OCI-LY3 (cell line): ENCODE data around the gene ZNF496.

Experiments
- H2AFZ ChIP-seq: fragments of 200-600, 300-600 bp; shearing (Covaris generic); 2 replicates; pipeline ENCODE4 v1.6.0; 2014; ENCODE audit warnings: antibody characterized with exemption, low read depth, low read length
- H3K27ac ChIP-seq: fragments of 200-600, 300-600 bp; sonication (generic); 2 replicates; pipeline ENCODE4 v1.5.1; 2014; ENCODE audit warnings: mild to moderate bottlenecking, low read length, moderate library complexity, mixed read lengths
- H3K27me3 ChIP-seq: fragments of 200-600, 300-600 bp; sonication (generic); 2 replicates; pipeline ENCODE4 v1.6.1; 2014; ENCODE audit warnings: low read depth, low read length, mixed read lengths
- H3K36me3 ChIP-seq: fragments of 200-600, 300-600 bp; sonication (generic); replicated peaks from 2 replicates; pipeline ENCODE3; 2014; ENCODE audit warnings: low read depth, low read length, mixed read lengths
- H3K4me1 ChIP-seq: fragments of 300-600, 200-600 bp; sonication (generic); 2 replicates; pipeline ENCODE4 v1.6.1; 2014; ENCODE audit warnings: low read length, mixed read lengths
- H3K4me2 ChIP-seq: fragments of 200-600, 300-600 bp; sonication (generic); 2 replicates; pipeline ENCODE4 v1.6.1; 2014; ENCODE audit warnings: low read length, mixed read lengths
- H3K4me3 ChIP-seq: fragments of 300-600, 200-600 bp; sonication (generic); 2 replicates; pipeline ENCODE4 v1.5.1; 2014; ENCODE audit warnings: antibody characterized with exemption, mild to moderate bottlenecking, low read length, moderate library complexity
- H3K79me2 ChIP-seq: fragments of 300-600, 200-600 bp; shearing (Covaris generic); 2 replicates; pipeline ENCODE4 v1.6.1; 2014; ENCODE audit warnings: mild to moderate bottlenecking, low read length, mixed read lengths
- H3K9ac ChIP-seq: fragments of 300-600, 200-600 bp; shearing (Covaris generic); 2 replicates; pipeline ENCODE4 v1.6.0; 2014; ENCODE audit warnings: mild to moderate bottlenecking, low read length, moderate library complexity
- H3K9me3 ChIP-seq: fragments of 200-600, 300-600 bp; shearing (Covaris generic); 2 replicates; pipeline ENCODE4 v1.6.1; 2014; ENCODE audit warnings: low read length, mixed read lengths; ENCODE audit not compliant: insufficient read depth
- H4K20me1 ChIP-seq: fragments of 200-600, 300-600 bp; sonication (generic); 2 replicates; pipeline ENCODE4 v1.6.1; 2016; ENCODE audit warnings: low read length, mixed read lengths; ENCODE audit not compliant: insufficient read depth
- EZH2phosphoT487 ChIP-seq: fragments of 200-600 bp; shearing (Covaris generic); IDR thresholded peaks from 2 replicates; pipeline ENCODE4 v1.6.1; 2018; ENCODE audit warnings: antibody characterized with exemption, mixed run types, low read depth
- TF ChIP-seq, protein P1 (sequence below): fragments of 200-600, 300-600 bp; sonication (generic); IDR thresholded peaks from 2 replicates; pipeline ENCODE4 v1.5.1; 2014; ENCODE audit warnings: antibody characterized with exemption, low read length, low read depth

ZNF496 gene

DNA sequence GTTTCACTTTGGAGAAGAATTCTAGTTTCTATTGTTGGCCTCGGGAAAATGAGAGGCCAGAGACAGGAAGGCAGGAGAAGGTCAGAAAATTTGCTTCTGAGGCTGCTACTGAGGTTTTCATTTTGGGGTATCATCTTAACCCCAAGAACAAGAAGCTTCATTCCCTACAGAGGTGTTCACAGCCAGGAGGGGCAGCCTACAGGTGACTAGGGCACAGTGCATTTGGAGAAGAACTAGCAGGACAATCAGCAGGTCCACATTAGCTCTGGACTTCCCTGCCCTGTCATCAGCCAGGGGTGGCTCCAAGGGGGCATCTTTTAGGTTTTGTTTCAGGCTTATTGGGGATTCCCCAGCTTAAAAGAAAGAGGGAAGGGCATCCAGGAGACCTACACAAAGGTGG lies 12.1 kb upstream of the ZNF496 start:
- TF ChIP-seq, protein P1, sequence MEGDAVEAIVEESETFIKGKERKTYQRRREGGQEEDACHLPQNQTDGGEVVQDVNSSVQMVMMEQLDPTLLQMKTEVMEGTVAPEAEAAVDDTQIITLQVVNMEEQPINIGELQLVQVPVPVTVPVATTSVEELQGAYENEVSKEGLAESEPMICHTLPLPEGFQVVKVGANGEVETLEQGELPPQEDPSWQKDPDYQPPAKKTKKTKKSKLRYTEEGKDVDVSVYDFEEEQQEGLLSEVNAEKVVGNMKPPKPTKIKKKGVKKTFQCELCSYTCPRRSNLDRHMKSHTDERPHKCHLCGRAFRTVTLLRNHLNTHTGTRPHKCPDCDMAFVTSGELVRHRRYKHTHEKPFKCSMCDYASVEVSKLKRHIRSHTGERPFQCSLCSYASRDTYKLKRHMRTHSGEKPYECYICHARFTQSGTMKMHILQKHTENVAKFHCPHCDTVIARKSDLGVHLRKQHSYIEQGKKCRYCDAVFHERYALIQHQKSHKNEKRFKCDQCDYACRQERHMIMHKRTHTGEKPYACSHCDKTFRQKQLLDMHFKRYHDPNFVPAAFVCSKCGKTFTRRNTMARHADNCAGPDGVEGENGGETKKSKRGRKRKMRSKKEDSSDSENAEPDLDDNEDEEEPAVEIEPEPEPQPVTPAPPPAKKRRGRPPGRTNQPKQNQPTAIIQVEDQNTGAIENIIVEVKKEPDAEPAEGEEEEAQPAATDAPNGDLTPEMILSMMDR, result no peak
- no peak for TF ChIP-seq EZH2phosphoT487
- H3K4me2 ChIP-seq, result no peak overlapping the region
- peaks cover 2% of the 10 kb centered on the region for H3K79me2 ChIP-seq
- H3K9ac ChIP-seq, result no peak overlapping the region
- H4K20me1 ChIP-seq, result no peaks in the 10 kb centered on the region
- H3K9me3 ChIP-seq, result no peaks in the 10 kb centered on the region
- H3K4me1 ChIP-seq, result peaks cover 13% of the 10 kb centered on the region
- H3K27ac ChIP-seq, result no peak overlapping the region
- H3K4me3 ChIP-seq, result no peak overlapping the region
- H2AFZ ChIP-seq, result no peak overlapping the region
- H3K27me3 ChIP-seq, result no peaks in the 10 kb centered on the region
- H3K36me3 ChIP-seq, result peaks cover 21% of the 10 kb centered on the region

DNA sequence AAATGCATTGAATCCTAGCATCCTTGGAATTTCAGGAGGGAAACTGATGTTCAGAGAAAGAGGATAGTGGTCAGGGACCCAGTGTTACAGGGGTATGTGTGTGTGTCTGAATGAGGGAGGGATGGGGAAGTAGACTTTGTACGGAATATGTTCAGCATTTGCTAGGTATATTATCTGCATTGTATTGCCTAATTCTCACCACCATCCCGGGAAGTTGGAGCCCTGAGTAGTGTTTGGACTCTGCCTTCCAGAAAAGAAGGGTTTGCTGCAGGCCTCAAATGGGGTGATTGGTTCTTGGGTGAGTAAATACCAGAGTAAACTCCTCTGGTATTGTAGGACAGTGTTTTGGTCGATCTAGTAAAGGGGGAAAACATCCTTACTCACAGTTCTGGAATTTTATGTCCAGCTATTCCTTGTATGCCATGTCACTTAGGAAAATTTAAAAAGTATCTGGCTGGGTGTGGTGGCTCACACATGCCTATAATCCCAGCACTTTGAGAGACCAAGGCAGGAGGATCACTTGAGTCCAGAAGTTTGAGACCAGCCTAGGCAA lies 7.1 kb upstream of the ZNF496 start:
- H2AFZ ChIP-seq, result no peak overlapping the region
- peaks cover 49% of the 10 kb centered on the region for H3K79me2 ChIP-seq
- H3K27ac ChIP-seq, result no peak overlapping the region
- H3K36me3 ChIP-seq, result peaks cover 46% of the 10 kb centered on the region
- H4K20me1 ChIP-seq, result peaks cover 5% of the 10 kb centered on the region; the same call in 1 of the 2 replicates
- H3K4me1 ChIP-seq, result peaks cover 13% of the 10 kb centered on the region
- no peaks in the 10 kb centered on the region for H3K9me3 ChIP-seq
- H3K9ac ChIP-seq, result no peak overlapping the region
- no peak overlapping the region for H3K4me2 ChIP-seq
- TF ChIP-seq, protein P1, result no peak
- no peak for TF ChIP-seq EZH2phosphoT487
- H3K27me3 ChIP-seq, result no peaks in the 10 kb centered on the region
- no peak overlapping the region for H3K4me3 ChIP-seq

DNA sequence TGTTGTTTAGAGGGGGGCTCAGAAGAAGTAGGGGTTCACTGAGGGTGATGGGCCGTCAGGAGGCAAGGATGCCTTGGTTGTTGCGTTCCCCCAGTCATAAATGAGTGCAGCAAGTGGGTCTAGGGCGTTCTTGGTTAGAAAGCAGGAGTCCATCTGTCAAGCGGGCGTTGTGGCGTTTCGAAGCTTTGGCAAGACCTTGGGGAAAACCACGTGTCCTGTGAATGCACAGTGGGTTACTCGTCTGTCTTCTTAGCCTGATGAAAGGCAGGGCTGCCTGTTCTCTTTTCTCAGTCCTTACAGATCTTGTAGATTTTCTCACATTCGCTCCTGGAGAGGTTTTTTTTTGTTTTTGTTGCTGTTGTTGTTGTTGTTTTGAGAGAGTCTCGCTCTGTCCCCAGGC lies 6.3 kb upstream of the ZNF496 start:
- Histone ChIP-seq H3K4me3 (no peak overlapping the region), H3K27me3 (no peaks in the 10 kb centered on the region), H3K9ac (no peak overlapping the region), H2AFZ (no peak overlapping the region), H3K4me1 (peaks cover 15% of the 10 kb centered on the region), H4K20me1 (peaks cover 5% of the 10 kb centered on the region; the same call in 1 of the 2 replicates), H3K4me2 (no peak overlapping the region), H3K27ac (no peak overlapping the region), H3K9me3 (no peaks in the 10 kb centered on the region), H3K36me3 (peaks cover 54% of the 10 kb centered on the region), H3K79me2 (peaks cover 57% of the 10 kb centered on the region)
- TF ChIP-seq EZH2phosphoT487, result no peak
- TF ChIP-seq, protein P1, result no peak

DNA sequence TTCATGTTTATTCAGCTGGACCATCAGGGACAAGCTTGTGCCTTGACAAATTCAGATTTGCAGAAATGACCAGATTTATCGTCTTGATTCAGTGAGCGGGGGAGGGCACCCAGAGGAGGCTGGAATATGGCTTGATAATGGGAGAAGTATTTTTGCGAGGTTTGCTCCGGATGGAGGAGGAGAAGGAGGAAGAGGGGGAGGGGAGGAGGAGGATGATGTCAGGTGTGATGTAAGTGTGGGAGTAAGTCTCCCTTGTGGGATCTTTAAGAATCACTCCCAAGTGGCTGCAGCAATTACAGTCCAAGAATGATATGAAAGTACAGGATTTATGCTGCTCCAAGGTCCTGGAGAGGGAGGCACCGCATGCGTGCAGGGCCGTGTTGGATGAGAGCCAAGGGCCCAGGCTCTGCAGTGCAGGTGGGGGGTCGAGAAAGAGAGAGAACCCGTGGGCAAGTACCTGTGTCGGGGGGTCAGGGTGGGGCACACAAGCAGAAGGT lies 5.6 kb upstream of the ZNF496 start:
- Histone ChIP-seq H3K4me2 (no peak overlapping the region), H3K36me3 (peaks cover 57% of the 10 kb centered on the region), H3K9me3 (no peaks in the 10 kb centered on the region), H4K20me1 (peaks cover 5% of the 10 kb centered on the region; the same call in 1 of the 2 replicates), H3K4me1 (peaks cover 16% of the 10 kb centered on the region), H3K79me2 (peaks cover 64% of the 10 kb centered on the region), H3K9ac (no peak overlapping the region), H2AFZ (no peak overlapping the region), H3K27me3 (no peaks in the 10 kb centered on the region), H3K4me3 (no peak overlapping the region), H3K27ac (no peak overlapping the region)
- TF ChIP-seq EZH2phosphoT487, result no peak
- TF ChIP-seq, protein P1, result no peak
